HG02678 (cell line): Measurements from ENCODE around the gene TP53BP2.

Source experiments
- ATAC-seq: cut with Tn5 transposase; IDR thresholded peaks from one replicate; pipeline ENCODE4 v1.9.1; 2021; ENCODE audit warnings: mild to moderate bottlenecking, moderate library complexity; ENCODE audit not compliant: unreplicated experiment

TP53BP2 gene

GRCh38 chr1:223802032-223802431 lies 43.7 kb downstream of the TP53BP2 start:
- ATAC-seq = no peak

GRCh38 chr1:223796210-223796609 lies 49.5 kb downstream of the TP53BP2 start:
- no peak for ATAC-seq

GRCh38 chr1:223794136-223794880 lies 51.4 kb downstream of the TP53BP2 start:
- ATAC-seq = no peak

- ATAC-seq = no peak
Measured at GRCh38 chr1:223793716-223794115, 52.0 kb downstream of the TP53BP2 start.

GRCh38 chr1:223792046-223792445 lies 53.7 kb downstream of the TP53BP2 start:
- no peak for ATAC-seq

- no peak for ATAC-seq
Measured at GRCh38 chr1:223788746-223789415, 56.9 kb downstream of the TP53BP2 start.

GRCh38 chr1:223785808-223786207 lies 59.9 kb downstream of the TP53BP2 start:
- ATAC-seq = no peak

- no peak for ATAC-seq
Measured at GRCh38 chr1:223784541-223784940, 61.2 kb downstream of the TP53BP2 start.

- no peak for ATAC-seq
Measured at GRCh38 chr1:223783676-223784075, 62.1 kb downstream of the TP53BP2 start.

- no peak for ATAC-seq
Measured at GRCh38 chr1:223780949-223781348, 64.8 kb downstream of the TP53BP2 start.

GRCh38 chr1:223780318-223780717 lies 65.4 kb downstream of the TP53BP2 start:
- no peak for ATAC-seq

GRCh38 chr1:223776826-223777454 lies 68.8 kb downstream of the TP53BP2 start:
- ATAC-seq = no peak

- ATAC-seq = no peak
Measured at GRCh38 chr1:223776075-223776814, 69.5 kb downstream of the TP53BP2 start.

GRCh38 chr1:223775711-223776074 lies 70.1 kb downstream of the TP53BP2 start:
- ATAC-seq = no peak

GRCh38 chr1:223775054-223775453 lies 70.7 kb downstream of the TP53BP2 start:
- ATAC-seq = no peak

- ATAC-seq = no peak
Measured at GRCh38 chr1:223774134-223774814, 71.5 kb downstream of the TP53BP2 start.

GRCh38 chr1:223772771-223773160 lies 73.0 kb downstream of the TP53BP2 start:
- ATAC-seq = no peak

- ATAC-seq = no peak
Measured at GRCh38 chr1:223771814-223772770, 73.7 kb downstream of the TP53BP2 start.

GRCh38 chr1:223771469-223771813 lies 74.3 kb downstream of the TP53BP2 start:
- ATAC-seq = no peak
